Endothelial cell of umbilical vein (primary cell): ENCODE measurements around the gene USP25.

Source experiments
- CTCF ChIP-seq, 2 donors: IDR thresholded peaks; 1 replicate in 1 of 2; 2 replicates in 1 of 2; pipeline ENCODE4 v1.5.1; 2011; ENCODE audit warnings: low read length in 2 of 2, mild to moderate bottlenecking in 2 of 2, moderate library complexity in 2 of 2, control low read depth in 1 of 2, inconsistent platforms in 1 of 2, low read depth in 1 of 2; ENCODE audit not compliant: insufficient read depth in 1 of 2; ENCODE audit errors: extremely low read depth in 1 of 2
- EZH2 ChIP-seq: IDR thresholded peaks from 2 replicates; pipeline ENCODE4 v1.6.1; 2012; ENCODE audit warnings: borderline replicate concordance, low read depth, mild to moderate bottlenecking, moderate library complexity, low read length, inconsistent platforms; ENCODE audit not compliant: severe bottlenecking
- POLR2A ChIP-seq: IDR thresholded peaks from 2 replicates; pipeline ENCODE4 v1.6.1; 2012; ENCODE audit warnings: low read depth, mild to moderate bottlenecking, control low read depth, low read length

- TF ChIP-seq CTCF (IDR thresholded peaks at IDR 0.05; ENCODE audit: extremely low read depth in 1 of 2, insufficient read depth in 1 of 2, low read depth in 1 of 2, low read length in 2 of 2) (no peak), POLR2A (no peak), EZH2 (no peak)
Observed at GRCh38 chr21:15874615-15875014, 144.8 kb downstream of the USP25 start.
